ENCODE results near the gene RELT.
A peak's percentile ranks its signal among the peaks of the same experiment; 100 is the strongest.

RELT gene

DNA sequence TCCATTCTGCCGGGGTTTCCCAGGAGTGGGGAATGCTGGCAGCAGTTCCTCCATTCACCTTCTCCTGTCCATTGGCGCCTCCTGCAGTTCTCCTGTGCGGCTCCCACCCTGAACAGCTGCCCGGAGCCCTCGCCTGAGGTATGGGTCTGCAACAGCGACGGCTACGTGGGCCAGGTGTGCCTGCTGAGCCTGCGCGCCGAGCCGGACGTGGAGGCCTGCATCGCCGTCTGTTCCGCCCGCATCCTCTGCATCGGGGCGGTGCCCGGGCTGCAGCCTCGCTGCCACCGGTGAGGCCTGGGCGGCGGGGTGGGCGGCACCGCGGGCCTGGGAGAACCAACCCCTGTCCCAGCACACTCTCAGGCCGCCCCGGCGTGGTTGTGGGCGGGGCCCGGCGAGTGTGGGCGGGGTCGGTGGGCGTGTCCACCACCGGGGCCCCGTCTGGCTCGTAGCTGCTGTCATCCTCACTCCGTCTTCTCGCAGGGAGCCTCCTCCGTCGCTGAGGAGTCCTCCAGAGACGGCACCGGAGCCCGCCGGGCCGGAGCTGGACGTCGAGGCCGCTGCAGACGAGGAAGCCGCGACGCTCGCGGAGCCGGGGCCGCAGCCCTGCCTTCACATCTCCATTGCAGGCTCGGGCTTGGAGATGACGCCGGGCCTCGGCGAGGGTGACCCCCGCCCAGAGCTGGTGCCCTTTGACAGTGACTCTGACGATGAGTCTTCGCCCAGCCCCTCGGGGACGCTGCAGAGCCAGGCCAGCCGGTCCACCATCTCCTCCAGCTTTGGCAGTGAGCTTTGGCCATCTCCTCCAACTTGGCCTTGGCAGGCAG, 14.0 kb upstream of the RELT start:
- Histone ChIP-seq H3K27ac (ENCODE audit: low read depth, low read length, severe bottlenecking) (no peak overlapping the region), H3K4me3 (ENCODE audit: extremely low read depth, insufficient read depth, low read length, poor library complexity, severe bottlenecking) (no peak overlapping the region), H3K36me3 (ENCODE audit: control insufficient read depth, insufficient read depth, low read length) (peaks cover 99% of the 10 kb centered on the region), H3K9me3 (ENCODE audit: control insufficient read depth, low read length) (no peaks in the 10 kb centered on the region), H3K4me1 (ENCODE audit: control insufficient read depth, insufficient read depth, low read length, poor library complexity, severe bottlenecking) (no peaks in the 10 kb centered on the region)
- 43 to 47% methylated on average over 58 to 60 of the region's 70 CpGs for whole genome bisulfite sequencing, 2 experiments (ENCODE audit: insufficient coverage in 2 of 2)

DNA sequence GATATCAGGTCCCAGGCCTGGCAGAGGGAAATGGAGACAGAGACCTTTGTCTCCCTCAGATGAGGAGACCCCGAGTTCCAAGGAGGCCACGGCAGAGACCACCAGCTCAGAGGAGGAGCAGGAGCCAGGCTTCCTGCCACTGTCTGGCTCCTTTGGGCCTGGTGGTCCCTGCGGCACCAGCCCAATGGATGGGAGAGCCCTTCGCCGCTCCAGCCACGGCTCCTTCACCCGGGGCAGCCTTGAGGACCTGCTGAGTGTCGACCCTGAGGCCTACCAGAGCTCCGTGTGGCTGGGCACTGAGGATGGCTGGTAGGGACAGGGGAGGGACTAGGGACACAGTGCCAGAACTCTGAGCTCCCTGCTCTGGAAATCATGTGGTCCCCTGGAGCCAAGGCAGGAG, 13.1 kb upstream of the RELT start:
- 93 to 97% methylated on average over 7 to 9 of the region's 9 CpGs for WGBS, 2 experiments (ENCODE audit: insufficient coverage in 2 of 2)
- no peaks in the 10 kb centered on the region for H3K9me3 ChIP-seq (ENCODE audit: control insufficient read depth, low read length)
- H3K4me3 ChIP-seq (ENCODE audit: extremely low read depth, insufficient read depth, low read length, poor library complexity, severe bottlenecking) = no peak overlapping the region
- H3K4me1 ChIP-seq (ENCODE audit: control insufficient read depth, insufficient read depth, low read length, poor library complexity, severe bottlenecking) = no peaks in the 10 kb centered on the region
- no peak overlapping the region for H3K27ac ChIP-seq (ENCODE audit: low read depth, low read length, severe bottlenecking)
- H3K36me3 ChIP-seq (ENCODE audit: control insufficient read depth, insufficient read depth, low read length) = peaks cover 99% of the 10 kb centered on the region

DNA sequence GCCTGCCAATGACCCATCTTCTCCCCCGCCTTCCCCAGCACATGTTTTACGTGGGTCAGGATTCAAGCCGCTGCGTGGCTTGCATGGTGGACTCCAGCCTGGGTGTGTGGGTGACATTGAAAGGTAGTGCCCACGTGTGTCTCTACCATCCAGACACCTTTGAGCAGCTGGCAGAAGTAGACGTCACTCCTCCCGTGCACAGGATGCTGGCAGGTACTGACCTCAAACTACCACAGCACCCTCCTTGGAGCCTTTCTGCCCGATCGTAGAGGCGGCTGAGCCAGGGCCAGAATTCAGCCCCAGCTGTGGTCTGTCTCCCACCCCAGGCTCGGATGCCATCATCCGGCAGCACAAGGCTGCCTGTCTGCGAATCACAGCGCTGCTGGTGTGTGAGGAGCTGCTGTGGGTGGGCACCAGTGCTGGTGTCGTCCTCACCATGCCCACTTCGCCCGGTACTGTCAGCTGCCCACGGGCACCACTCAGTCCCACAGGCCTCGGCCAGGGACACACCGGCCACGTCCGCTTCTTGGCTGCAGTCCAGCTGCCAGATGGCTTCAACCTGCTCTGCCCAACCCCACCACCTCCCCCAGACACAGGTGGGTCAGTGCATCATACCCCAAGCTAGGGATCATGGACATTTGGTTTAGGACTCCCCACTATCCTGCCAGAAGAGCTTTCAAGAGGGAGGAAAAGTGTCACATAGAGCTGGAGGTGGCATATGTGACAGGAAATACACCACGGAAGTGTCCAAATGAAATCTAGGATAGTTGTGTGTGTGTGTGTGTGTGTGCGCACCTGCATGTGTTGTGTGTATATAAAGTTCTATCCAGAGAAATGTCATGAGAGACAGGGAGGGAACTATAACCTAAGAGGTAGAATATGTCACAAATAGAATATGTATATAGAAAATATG, 10.6 kb upstream of the RELT start:
- H3K36me3 ChIP-seq (ENCODE audit: control insufficient read depth, insufficient read depth, low read length) = peaks cover 84% of the 10 kb centered on the region
- 91 to 99% methylated on average over 10 to 22 of the region's 24 CpGs for WGBS, 2 experiments (ENCODE audit: insufficient coverage in 2 of 2)
- no peak overlapping the region for H3K4me3 ChIP-seq (ENCODE audit: extremely low read depth, insufficient read depth, low read length, poor library complexity, severe bottlenecking)
- H3K9me3 ChIP-seq (ENCODE audit: control insufficient read depth, low read length) = no peaks in the 10 kb centered on the region
- no peaks in the 10 kb centered on the region for H3K4me1 ChIP-seq (ENCODE audit: control insufficient read depth, insufficient read depth, low read length, poor library complexity, severe bottlenecking)
- H3K27ac ChIP-seq (ENCODE audit: low read depth, low read length, severe bottlenecking) = no peak overlapping the region

DNA sequence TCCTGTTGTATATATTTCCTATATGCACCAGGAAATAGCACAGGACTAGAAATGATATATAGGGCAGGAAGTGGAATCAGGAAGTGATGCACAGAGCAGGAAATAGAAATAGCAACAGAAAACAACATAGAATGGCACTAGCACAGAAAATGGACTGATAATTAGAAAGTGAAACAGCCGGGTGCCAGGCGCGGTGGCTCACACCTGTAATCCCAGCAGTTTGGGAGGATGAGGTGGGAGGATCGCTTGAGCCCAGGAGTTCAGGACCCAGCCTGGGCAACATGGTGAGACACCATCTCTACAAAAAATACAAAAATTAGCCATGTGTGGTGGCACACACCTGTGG, 10.0 kb upstream of the RELT start:
- WGBS, 2 experiments (ENCODE audit: insufficient coverage in 2 of 2) = 100% methylated on average over 1 to 3 of the region's 4 CpGs
- H3K9me3 ChIP-seq (ENCODE audit: control insufficient read depth, low read length) = no peaks in the 10 kb centered on the region
- peaks cover 78% of the 10 kb centered on the region for H3K36me3 ChIP-seq (ENCODE audit: control insufficient read depth, insufficient read depth, low read length)
- no peaks in the 10 kb centered on the region for H3K4me1 ChIP-seq (ENCODE audit: control insufficient read depth, insufficient read depth, low read length, poor library complexity, severe bottlenecking)
- H3K27ac ChIP-seq (ENCODE audit: low read depth, low read length, severe bottlenecking) = no peak overlapping the region
- H3K4me3 ChIP-seq (ENCODE audit: extremely low read depth, insufficient read depth, low read length, poor library complexity, severe bottlenecking) = no peak overlapping the region

DNA sequence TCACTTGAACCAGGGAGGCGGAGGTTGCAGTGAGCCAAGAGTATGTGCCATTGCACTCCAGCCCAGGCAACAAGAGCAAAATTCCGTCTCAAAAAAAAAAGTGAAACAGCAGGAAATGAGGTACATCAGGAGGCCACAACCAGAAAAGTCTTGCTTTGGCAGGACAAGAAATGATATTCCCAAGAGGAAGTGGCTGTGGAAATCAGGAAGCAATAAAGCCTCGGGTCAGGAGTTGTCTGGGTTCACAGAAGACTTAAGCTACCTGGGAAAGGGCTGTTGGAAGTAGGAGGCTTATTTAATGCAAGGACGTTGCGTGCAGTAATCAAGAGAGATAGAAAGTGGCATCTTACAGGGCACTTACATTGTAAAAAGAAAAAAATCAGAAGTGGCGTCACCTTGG, 9.2 kb upstream of the RELT start:
- Histone ChIP-seq H3K4me3 (ENCODE audit: extremely low read depth, insufficient read depth, low read length, poor library complexity, severe bottlenecking) (no peak overlapping the region), H3K9me3 (ENCODE audit: control insufficient read depth, low read length) (no peaks in the 10 kb centered on the region), H3K36me3 (ENCODE audit: control insufficient read depth, insufficient read depth, low read length) (peaks cover 70% of the 10 kb centered on the region), H3K27ac (ENCODE audit: low read depth, low read length, severe bottlenecking) (no peak overlapping the region), H3K4me1 (ENCODE audit: control insufficient read depth, insufficient read depth, low read length, poor library complexity, severe bottlenecking) (peaks cover 2% of the 10 kb centered on the region)
- 94 to 98% methylated on average over 6 of the region's 6 CpGs for WGBS, 2 experiments (ENCODE audit: insufficient coverage in 2 of 2)

DNA sequence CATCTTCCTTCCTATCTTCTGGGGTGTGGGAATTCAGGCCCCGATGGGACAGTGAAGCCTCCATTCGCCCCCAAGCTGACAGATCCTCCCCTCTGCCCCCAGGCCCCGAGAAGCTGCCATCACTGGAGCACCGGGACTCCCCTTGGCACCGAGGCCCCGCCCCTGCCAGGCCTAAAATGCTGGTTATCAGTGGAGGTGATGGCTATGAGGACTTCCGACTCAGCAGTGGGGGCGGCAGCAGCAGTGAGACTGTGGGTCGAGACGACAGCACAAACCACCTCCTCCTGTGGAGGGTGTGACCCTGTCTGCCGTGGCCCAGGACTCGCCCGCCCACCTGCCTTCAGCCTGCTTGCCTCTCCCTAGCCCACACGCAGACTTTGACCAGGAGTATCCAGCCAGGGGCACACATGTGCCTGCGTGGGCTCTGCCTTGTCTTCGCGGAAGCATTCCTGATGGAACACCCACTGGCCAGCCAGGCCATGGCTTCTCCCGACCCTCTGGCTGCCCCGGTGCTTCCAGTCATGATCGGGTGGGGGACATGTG, 8.6 kb upstream of the RELT start:
- H3K36me3 ChIP-seq (ENCODE audit: control insufficient read depth, insufficient read depth, low read length) = peaks cover 64% of the 10 kb centered on the region

DNA sequence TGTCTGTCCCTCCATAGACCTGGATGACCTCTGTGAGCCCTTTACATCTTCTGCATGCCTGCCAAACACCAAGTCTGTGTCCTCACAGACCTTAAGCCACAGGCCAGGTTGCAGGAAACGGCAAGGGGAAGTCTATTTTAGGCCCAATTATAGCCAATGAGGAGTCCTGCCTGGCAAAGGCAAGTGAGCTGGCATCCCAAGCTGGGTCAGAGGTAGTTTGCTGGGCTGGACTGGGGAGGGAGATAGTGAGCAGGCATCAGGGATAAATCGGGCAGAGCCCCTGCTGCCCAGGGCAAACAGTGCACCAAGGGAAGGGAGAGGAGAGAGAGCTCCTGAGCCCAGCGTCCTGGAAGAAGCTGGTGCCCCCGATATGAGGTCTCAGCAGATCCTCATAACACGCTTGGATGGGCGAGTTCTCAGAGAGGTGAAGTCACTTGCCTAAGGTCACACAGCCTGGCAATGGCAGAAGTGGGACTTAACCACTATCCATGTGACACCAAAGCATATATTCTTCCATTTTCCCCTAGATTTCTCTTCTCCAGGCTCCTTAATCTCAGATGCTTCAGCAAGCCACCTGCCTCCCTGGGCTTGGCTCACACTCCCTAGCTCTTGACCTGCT, 3.7 kb upstream of the RELT start:
- no peak overlapping the region for H3K27ac ChIP-seq (ENCODE audit: low read depth, low read length, severe bottlenecking)

More for the DNA sequence above, 8.6 kb upstream of the RELT start:
- peaks cover 4% of the 10 kb centered on the region for H3K4me1 ChIP-seq (ENCODE audit: control insufficient read depth, insufficient read depth, low read length, poor library complexity, severe bottlenecking)
- no peak overlapping the region for H3K27ac ChIP-seq (ENCODE audit: low read depth, low read length, severe bottlenecking)
- H3K4me3 ChIP-seq (ENCODE audit: extremely low read depth, insufficient read depth, low read length, poor library complexity, severe bottlenecking) = no peak overlapping the region
- 88 to 97% methylated on average over 14 to 16 of the region's 20 CpGs for WGBS, 2 experiments (ENCODE audit: insufficient coverage in 2 of 2)
- no peaks in the 10 kb centered on the region for H3K9me3 ChIP-seq (ENCODE audit: control insufficient read depth, low read length)

DNA sequence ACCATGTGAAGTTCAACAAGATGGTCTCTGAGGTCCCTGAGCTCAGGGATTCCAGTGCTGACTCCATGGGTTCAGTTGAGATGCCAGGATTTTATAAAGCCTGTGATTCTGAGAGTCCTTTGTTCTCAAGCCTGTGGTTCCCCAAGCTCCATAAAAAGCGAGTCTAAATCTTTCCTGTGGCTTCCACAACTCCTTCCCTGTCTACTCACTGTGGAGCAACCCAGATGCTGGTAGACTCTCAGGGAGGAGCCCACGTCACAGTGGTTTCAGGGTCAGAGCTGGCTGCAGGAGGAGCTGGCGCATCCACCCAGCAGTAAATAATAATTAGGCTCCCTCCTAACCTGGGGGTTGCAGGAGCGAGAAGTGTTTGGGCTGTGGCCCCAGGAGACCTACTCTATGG, 2.0 kb upstream of the RELT start:
- Histone ChIP-seq H3K4me1 (ENCODE audit: control insufficient read depth, insufficient read depth, low read length, poor library complexity, severe bottlenecking) (peaks cover 21% of the 10 kb centered on the region), H3K9me3 (ENCODE audit: control insufficient read depth, low read length) (no peaks in the 10 kb centered on the region), H3K36me3 (ENCODE audit: control insufficient read depth, insufficient read depth, low read length) (no peaks in the 10 kb centered on the region), H3K27ac (ENCODE audit: low read depth, low read length, severe bottlenecking) (no peak overlapping the region), H3K4me3 (ENCODE audit: extremely low read depth, insufficient read depth, low read length, poor library complexity, severe bottlenecking) (no peak overlapping the region)
- 89 to 100% methylated on average over 2 to 3 of the region's 4 CpGs for WGBS, 2 experiments (ENCODE audit: insufficient coverage in 2 of 2)

More for the DNA sequence above, 3.7 kb upstream of the RELT start:
- Histone ChIP-seq H3K4me3 (ENCODE audit: extremely low read depth, insufficient read depth, low read length, poor library complexity, severe bottlenecking) (no peak overlapping the region), H3K4me1 (ENCODE audit: control insufficient read depth, insufficient read depth, low read length, poor library complexity, severe bottlenecking) (peaks cover 12% of the 10 kb centered on the region), H3K9me3 (ENCODE audit: control insufficient read depth, low read length) (no peaks in the 10 kb centered on the region), H3K36me3 (ENCODE audit: control insufficient read depth, insufficient read depth, low read length) (peaks cover 16% of the 10 kb centered on the region)
- 62 to 65% methylated on average over 5 to 6 of the region's 6 CpGs for WGBS, 2 experiments (ENCODE audit: insufficient coverage in 2 of 2)

DNA sequence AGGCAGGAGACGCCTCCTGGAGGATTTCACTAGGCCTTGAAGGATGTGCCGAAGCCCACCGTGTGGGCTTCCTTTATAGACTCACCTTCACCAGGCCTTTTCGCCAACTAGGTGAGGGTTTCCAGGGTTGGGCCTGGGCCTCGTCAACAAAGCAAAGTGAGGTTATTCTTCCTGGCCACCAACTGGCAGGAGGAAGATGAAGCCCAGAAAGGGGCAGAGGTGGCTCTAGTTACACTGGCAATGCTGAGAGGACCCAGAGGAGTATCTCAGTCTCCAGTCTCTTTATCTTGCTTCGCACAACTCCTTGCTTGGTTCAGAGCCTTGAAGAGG, 404 bp upstream of the RELT start:
- peaks cover 23% of the 10 kb centered on the region for H3K4me1 ChIP-seq (ENCODE audit: control insufficient read depth, insufficient read depth, low read length, poor library complexity, severe bottlenecking)
- H3K36me3 ChIP-seq (ENCODE audit: control insufficient read depth, insufficient read depth, low read length) = no peaks in the 10 kb centered on the region
- peak overlapping the region; percentile 13 for H3K27ac ChIP-seq (ENCODE audit: low read depth, low read length, severe bottlenecking)
- no peak overlapping the region for H3K4me3 ChIP-seq (ENCODE audit: extremely low read depth, insufficient read depth, low read length, poor library complexity, severe bottlenecking)
- no peaks in the 10 kb centered on the region for H3K9me3 ChIP-seq (ENCODE audit: control insufficient read depth, low read length)
- 64 to 71% methylated on average over 3 to 4 of the region's 6 CpGs for WGBS, 2 experiments (ENCODE audit: insufficient coverage in 2 of 2)

DNA sequence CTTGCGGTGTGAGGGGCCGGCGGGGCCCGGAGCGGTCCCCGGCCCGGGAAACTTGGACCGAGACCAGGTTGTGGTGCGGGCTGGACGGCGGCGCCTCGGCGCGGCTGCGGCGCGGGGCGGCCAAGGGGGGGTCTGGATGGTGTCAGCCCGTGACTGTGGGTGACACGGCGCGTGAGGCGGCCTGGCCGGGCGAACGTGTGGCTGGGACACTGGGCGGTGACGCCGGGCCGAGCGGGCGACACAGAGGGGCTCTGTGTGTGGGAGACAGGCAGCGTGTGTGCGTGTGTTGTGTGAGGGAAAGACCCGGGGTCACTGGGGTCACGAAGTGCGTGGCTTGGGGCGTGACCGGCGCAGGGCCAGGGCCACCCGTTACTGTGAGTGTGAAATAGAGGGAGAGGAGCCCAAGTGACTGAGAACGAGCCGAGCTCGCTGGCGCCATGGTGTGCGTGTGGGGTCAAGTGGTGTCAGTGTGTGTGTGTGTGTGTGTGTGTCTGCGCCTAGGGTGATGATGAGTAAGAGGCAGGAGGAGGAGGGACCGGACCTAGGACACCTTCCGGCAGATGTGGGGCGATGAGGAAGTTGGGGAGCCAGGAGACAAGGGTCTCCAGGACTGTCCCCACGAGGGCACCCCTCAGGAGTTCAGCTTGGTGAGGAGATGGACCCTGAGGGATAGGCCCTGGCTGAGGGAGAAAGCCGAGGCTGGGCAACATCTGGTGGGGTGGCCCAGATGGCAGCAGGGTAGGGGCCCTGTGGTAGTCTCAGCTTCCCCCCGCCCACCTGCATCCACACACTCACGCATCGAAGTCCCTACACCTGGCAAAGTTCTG, 817 bp downstream of the RELT start:
- peak overlapping the region; percentile 67 for H3K27ac ChIP-seq (ENCODE audit: low read depth, low read length, severe bottlenecking)
- peaks cover 21% of the 10 kb centered on the region for H3K4me1 ChIP-seq (ENCODE audit: control insufficient read depth, insufficient read depth, low read length, poor library complexity, severe bottlenecking)
- H3K9me3 ChIP-seq (ENCODE audit: control insufficient read depth, low read length) = no peaks in the 10 kb centered on the region
- H3K4me3 ChIP-seq (ENCODE audit: extremely low read depth, insufficient read depth, low read length, poor library complexity, severe bottlenecking) = peak overlapping the region; percentile 70
- H3K36me3 ChIP-seq (ENCODE audit: control insufficient read depth, insufficient read depth, low read length) = no peaks in the 10 kb centered on the region
- WGBS, 2 experiments (ENCODE audit: insufficient coverage in 2 of 2) = 7 to 8% methylated on average over 31 to 44 of the region's 56 CpGs
